H1 (cell line): Measurements from ENCODE around the gene MLPH.

ENCODE experiments used
- CEBPB ChIP-seq: IDR thresholded peaks from 2 replicates; pipeline ENCODE4 v1.6.1; 2012; ENCODE audit warnings: low read depth, low read length
- EZH2 ChIP-seq: fragments of 200-600 bp; sonication (generic); IDR thresholded peaks from 2 replicates; pipeline ENCODE4 v1.7.1; 2012; ENCODE audit warnings: low read depth, mild to moderate bottlenecking, moderate library complexity, low read length, inconsistent platforms; ENCODE audit not compliant: severe bottlenecking
- POLR2A ChIP-seq, 2 experiments: IDR thresholded peaks; 1 replicate in 1 of 2; 2 replicates in 1 of 2; pipeline ENCODE4 v1.6.1; 2011; ENCODE audit warnings: low read depth in 2 of 2, low read length in 2 of 2, mild to moderate bottlenecking in 2 of 2; ENCODE audit errors: control extremely low read depth in 1 of 2
- TF ChIP-seq, protein P1 (sequence below), 3 experiments: IDR thresholded peaks; 1 replicate in 2 of 3; 2 replicates in 1 of 3; pipeline versions ENCODE4 v1.5.1 to v1.6.1; 2011; ENCODE audit warnings: low read length in 3 of 3, mild to moderate bottlenecking in 3 of 3, inconsistent platforms in 2 of 3, low read depth in 1 of 3, moderate library complexity in 1 of 3; ENCODE audit not compliant: insufficient read depth in 1 of 3; ENCODE audit errors: control extremely low read depth in 1 of 3
- TF ChIP-seq, protein P2 (sequence below): IDR thresholded peaks from 2 replicates; pipeline ENCODE4 v1.6.1; 2012; ENCODE audit warnings: inconsistent platforms

DNA sequence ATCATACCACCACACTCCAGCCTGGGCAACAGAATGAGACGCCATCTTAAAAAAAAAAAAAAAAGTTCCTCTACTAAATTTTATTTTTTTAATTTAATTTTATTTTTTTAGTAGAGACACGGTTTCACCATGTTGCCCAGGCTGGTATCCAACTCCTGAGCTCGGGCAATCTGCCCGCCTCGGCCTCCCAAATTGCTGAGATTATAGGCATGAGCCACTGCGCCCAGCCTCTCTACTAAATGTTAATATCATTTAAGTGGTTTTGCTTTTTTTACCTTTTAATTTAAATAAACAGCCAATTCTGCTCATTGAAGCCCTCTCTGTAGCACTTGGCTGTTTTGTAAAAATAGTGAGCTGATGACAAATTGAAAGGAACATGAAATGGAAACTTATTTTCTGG lies 94.3 kb downstream of the MLPH start:
- TF ChIP-seq, protein P1, sequence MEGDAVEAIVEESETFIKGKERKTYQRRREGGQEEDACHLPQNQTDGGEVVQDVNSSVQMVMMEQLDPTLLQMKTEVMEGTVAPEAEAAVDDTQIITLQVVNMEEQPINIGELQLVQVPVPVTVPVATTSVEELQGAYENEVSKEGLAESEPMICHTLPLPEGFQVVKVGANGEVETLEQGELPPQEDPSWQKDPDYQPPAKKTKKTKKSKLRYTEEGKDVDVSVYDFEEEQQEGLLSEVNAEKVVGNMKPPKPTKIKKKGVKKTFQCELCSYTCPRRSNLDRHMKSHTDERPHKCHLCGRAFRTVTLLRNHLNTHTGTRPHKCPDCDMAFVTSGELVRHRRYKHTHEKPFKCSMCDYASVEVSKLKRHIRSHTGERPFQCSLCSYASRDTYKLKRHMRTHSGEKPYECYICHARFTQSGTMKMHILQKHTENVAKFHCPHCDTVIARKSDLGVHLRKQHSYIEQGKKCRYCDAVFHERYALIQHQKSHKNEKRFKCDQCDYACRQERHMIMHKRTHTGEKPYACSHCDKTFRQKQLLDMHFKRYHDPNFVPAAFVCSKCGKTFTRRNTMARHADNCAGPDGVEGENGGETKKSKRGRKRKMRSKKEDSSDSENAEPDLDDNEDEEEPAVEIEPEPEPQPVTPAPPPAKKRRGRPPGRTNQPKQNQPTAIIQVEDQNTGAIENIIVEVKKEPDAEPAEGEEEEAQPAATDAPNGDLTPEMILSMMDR (IDR thresholded peaks at IDR 0.05; ENCODE audit: control extremely low read depth in 1 of 3, insufficient read depth in 1 of 3, low read depth in 1 of 3, low read length in 3 of 3) = no peak
- TF ChIP-seq EZH2 (no peak), POLR2A (IDR thresholded peaks at IDR 0.05; ENCODE audit: control extremely low read depth in 1 of 2, low read depth in 2 of 2, low read length in 2 of 2) (no peak), CEBPB (no peak)
- TF ChIP-seq, protein P2, sequence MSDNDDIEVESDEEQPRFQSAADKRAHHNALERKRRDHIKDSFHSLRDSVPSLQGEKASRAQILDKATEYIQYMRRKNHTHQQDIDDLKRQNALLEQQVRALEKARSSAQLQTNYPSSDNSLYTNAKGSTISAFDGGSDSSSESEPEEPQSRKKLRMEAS = no peak
